Measurements from ENCODE around the gene SLC6A19.

Gene SLC6A19

GRCh38 chr5:1220351-1220750 lies 19.0 kb downstream of the SLC6A19 start:
- H3K4me3 ChIP-seq (ENCODE audit: low read depth, low read length), result no peak overlapping the region
- TF ChIP-seq CTCF (IDR thresholded peaks at IDR 0.05; ENCODE audit: low read depth, low read length), result no peak

GRCh38 chr5:1220831-1221230 lies 19.4 kb downstream of the SLC6A19 start:
- TF ChIP-seq CTCF (IDR thresholded peaks at IDR 0.05; ENCODE audit: low read depth, low read length), result no peak
- H3K4me3 ChIP-seq (ENCODE audit: low read depth, low read length), result no peak overlapping the region

- no peak overlapping the region for H3K4me3 ChIP-seq (ENCODE audit: low read depth, low read length)
- no peak for TF ChIP-seq CTCF (IDR thresholded peaks at IDR 0.05; ENCODE audit: low read depth, low read length)
Observed at GRCh38 chr5:1221721-1222120, 20.3 kb downstream of the SLC6A19 start.

- H3K4me3 ChIP-seq (ENCODE audit: low read depth, low read length), result no peak overlapping the region
- no peak for TF ChIP-seq CTCF (IDR thresholded peaks at IDR 0.05; ENCODE audit: low read depth, low read length)
Observed at GRCh38 chr5:1222147-1222546, 20.8 kb downstream of the SLC6A19 start.

GRCh38 chr5:1222621-1223277 lies 21.4 kb downstream of the SLC6A19 start:
- TF ChIP-seq CTCF (IDR thresholded peaks at IDR 0.05; ENCODE audit: low read depth, low read length), result no peak
- H3K4me3 ChIP-seq (ENCODE audit: low read depth, low read length), result no peak overlapping the region

- no peak overlapping the region for H3K4me3 ChIP-seq (ENCODE audit: low read depth, low read length)
- no peak for TF ChIP-seq CTCF (IDR thresholded peaks at IDR 0.05; ENCODE audit: low read depth, low read length)
Observed at GRCh38 chr5:1223278-1223670, 21.9 kb downstream of the SLC6A19 start.

- no peak overlapping the region for H3K4me3 ChIP-seq (ENCODE audit: low read depth, low read length)
- no peak for TF ChIP-seq CTCF (IDR thresholded peaks at IDR 0.05; ENCODE audit: low read depth, low read length)
Observed at GRCh38 chr5:1224631-1225030, 23.2 kb downstream of the SLC6A19 start.

All from WI38 (cell line).